Neutrophil (primary cell): ENCODE data around the gene ADAM15.
A peak's percentile ranks its signal among the peaks of the same experiment; 100 is the strongest.

ENCODE experiments used
- H3K27ac ChIP-seq: fragments of 200-600 bp; sonication (generic); 2 replicates; pipeline ENCODE4 v1.5.1; 2016; ENCODE audit warnings: mild to moderate bottlenecking, moderate library complexity
- H3K27me3 ChIP-seq: fragments of 200-600 bp; sonication (generic); 2 replicates; pipeline ENCODE4 v1.6.0; 2016; ENCODE audit warnings: mild to moderate bottlenecking
- H3K36me3 ChIP-seq: fragments of 200-600 bp; sonication (generic); 2 replicates; pipeline ENCODE4 v1.5.1; 2017
- H3K4me1 ChIP-seq, 2 experiments: fragments of 200-600 bp in 1 of 2; sonication (generic) in 1 of 2; 1 replicate in 1 of 2; 2 replicates in 1 of 2; pipeline versions ENCODE4 v1.5.1 to v1.6.1; 2013 to 2016; ENCODE audit warnings: low read depth in 1 of 2, low read length in 1 of 2, mild to moderate bottlenecking in 1 of 2, moderate library complexity in 1 of 2; ENCODE audit not compliant: control insufficient read depth in 1 of 2, insufficient read depth in 1 of 2
- H3K4me3 ChIP-seq, 2 experiments: fragments of 200-600 bp in 1 of 2; sonication (generic) in 1 of 2; 1 replicate in 1 of 2; 2 replicates in 1 of 2; pipeline ENCODE4 v1.5.1; 2013 to 2016; ENCODE audit warnings: low read depth in 1 of 2, low read length in 1 of 2, mild to moderate bottlenecking in 1 of 2, moderate library complexity in 1 of 2
- H3K9me3 ChIP-seq: fragments of 200-600 bp; sonication (generic); 2 replicates; pipeline ENCODE4 v1.5.1; 2016
- TF ChIP-seq, protein P1 (sequence below): fragments of 200-600 bp; sonication (generic); IDR thresholded peaks from 2 replicates; pipeline ENCODE4 v1.5.1; 2016; ENCODE audit warnings: antibody characterized with exemption

ADAM15 gene

DNA sequence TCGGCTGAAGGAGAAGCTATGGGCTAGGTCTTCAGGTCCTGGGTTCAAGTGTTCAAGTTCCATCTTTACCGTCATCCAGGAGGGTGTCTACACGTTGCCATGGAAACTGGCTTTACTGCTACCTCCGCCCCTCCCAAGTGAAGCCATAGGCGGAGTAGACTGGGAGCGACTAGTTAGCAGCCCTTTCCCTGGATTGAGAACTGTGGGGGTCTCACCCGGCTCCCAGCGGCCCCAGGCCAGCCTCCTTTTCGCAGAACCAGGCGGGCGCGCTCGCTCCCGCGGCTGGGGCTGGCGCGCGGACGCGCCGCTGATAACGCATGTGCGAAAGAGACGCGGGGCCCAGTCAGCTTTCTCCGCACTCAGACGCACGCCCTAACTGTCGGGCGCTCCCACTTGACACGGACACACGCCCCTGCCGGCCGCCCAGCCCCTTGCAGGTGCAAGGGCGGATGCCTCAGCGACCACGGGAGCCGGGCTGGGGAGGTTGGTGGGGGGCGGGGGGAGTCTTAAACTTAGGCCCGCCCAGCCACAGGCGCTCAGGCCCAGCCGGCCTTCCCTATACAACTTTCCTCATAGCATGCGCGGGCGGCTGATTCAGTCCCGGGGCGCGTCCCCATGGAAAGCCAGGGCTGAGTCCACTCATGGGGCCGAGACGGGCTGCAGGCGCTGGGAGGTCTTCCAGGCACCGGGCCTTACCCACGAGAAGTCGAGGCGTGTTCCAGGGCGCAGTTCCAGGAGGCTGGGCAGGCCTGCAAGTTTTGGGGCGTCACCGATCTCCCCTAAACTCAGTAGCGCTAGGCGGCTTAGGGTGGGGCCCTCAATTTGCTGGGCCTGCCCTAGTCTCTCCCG, 19.8 kb downstream of the ADAM15 start:
- Histone ChIP-seq H3K36me3 (peaks cover 5% of the 10 kb centered on the region), H3K9me3 (no peaks in the 10 kb centered on the region), H3K27ac (peak overlapping the region; percentile 6), H3K27me3 (peaks cover 79% of the 10 kb centered on the region), H3K4me3 (peak overlapping the region; percentile 44 to 60), H3K4me1 (peaks cover 19 to 21% of the 10 kb centered on the region in 2 experiments)
- TF ChIP-seq, protein P1, sequence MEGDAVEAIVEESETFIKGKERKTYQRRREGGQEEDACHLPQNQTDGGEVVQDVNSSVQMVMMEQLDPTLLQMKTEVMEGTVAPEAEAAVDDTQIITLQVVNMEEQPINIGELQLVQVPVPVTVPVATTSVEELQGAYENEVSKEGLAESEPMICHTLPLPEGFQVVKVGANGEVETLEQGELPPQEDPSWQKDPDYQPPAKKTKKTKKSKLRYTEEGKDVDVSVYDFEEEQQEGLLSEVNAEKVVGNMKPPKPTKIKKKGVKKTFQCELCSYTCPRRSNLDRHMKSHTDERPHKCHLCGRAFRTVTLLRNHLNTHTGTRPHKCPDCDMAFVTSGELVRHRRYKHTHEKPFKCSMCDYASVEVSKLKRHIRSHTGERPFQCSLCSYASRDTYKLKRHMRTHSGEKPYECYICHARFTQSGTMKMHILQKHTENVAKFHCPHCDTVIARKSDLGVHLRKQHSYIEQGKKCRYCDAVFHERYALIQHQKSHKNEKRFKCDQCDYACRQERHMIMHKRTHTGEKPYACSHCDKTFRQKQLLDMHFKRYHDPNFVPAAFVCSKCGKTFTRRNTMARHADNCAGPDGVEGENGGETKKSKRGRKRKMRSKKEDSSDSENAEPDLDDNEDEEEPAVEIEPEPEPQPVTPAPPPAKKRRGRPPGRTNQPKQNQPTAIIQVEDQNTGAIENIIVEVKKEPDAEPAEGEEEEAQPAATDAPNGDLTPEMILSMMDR, result peak; percentile 40

DNA sequence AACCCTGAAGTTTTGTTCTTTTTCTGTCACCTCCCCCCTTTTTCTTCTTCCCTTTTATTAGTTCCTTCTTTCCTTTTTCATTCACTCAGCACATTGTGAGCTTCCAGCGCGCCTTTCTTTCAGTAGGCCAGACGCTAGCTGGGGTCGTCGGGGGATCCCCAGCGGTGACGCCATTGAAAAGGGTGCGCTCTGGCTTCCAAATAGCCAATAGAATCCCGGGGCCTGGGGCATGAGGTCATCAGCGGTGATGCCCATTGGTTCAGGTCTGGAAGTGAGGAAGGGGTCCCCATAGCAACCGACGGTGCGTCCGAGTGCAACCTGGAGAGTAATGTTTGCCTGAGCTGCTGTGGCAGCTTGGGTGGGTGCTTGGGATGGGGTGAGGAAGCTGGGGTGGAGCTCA, 20.6 kb downstream of the ADAM15 start:
- TF ChIP-seq, protein P1, result no peak
- Histone ChIP-seq H3K27me3 (peaks cover 83% of the 10 kb centered on the region), H3K4me3 (peak overlapping the region; percentile 44 to 60), H3K27ac (no peak overlapping the region), H3K36me3 (peaks cover 5% of the 10 kb centered on the region), H3K9me3 (no peaks in the 10 kb centered on the region), H3K4me1 (peaks cover 19 to 21% of the 10 kb centered on the region in 2 experiments)

DNA sequence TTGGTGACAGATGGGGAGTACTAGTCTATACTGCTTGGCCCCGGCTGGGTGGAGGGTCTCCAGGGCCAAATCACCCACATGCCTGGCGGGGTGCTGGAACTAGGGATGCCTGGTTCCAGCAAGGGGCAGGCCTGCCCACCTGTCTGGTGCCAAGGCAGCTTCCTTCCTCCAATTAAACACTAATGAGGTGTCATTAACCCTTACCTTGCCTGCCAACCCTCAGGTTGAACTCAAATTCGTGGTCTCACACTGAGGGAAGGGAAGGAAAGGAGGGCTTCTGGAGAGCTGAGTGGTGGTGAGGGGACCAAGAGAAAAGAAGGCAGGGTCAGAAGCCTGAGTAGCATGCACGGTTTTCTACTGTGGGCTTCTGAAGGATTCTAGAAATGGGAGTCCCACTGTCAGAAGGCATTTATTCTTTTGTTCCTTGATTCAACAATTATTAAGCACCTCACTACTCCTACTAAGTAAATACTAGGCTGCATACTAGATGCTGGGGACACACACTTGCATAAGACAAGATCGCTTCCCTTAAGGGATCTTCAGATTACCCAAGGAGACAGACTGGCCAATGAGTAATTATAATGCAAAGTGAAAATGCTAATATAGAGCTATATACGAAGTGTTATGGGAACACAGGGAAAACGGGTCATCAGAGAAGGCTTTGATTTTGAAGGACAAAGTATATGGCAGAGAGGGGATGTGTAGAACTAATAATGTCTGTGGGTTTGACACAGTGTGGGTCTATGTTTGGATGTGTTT, 21.6 kb downstream of the ADAM15 start:
- H3K9me3 ChIP-seq, result no peaks in the 10 kb centered on the region
- H3K27ac ChIP-seq, result no peak overlapping the region
- TF ChIP-seq, protein P1, result no peak
- H3K4me1 ChIP-seq, result peaks cover 19 to 21% of the 10 kb centered on the region in 2 experiments
- H3K27me3 ChIP-seq, result peaks cover 93% of the 10 kb centered on the region
- no peak overlapping the region for H3K4me3 ChIP-seq
- H3K36me3 ChIP-seq, result peaks cover 5% of the 10 kb centered on the region

DNA sequence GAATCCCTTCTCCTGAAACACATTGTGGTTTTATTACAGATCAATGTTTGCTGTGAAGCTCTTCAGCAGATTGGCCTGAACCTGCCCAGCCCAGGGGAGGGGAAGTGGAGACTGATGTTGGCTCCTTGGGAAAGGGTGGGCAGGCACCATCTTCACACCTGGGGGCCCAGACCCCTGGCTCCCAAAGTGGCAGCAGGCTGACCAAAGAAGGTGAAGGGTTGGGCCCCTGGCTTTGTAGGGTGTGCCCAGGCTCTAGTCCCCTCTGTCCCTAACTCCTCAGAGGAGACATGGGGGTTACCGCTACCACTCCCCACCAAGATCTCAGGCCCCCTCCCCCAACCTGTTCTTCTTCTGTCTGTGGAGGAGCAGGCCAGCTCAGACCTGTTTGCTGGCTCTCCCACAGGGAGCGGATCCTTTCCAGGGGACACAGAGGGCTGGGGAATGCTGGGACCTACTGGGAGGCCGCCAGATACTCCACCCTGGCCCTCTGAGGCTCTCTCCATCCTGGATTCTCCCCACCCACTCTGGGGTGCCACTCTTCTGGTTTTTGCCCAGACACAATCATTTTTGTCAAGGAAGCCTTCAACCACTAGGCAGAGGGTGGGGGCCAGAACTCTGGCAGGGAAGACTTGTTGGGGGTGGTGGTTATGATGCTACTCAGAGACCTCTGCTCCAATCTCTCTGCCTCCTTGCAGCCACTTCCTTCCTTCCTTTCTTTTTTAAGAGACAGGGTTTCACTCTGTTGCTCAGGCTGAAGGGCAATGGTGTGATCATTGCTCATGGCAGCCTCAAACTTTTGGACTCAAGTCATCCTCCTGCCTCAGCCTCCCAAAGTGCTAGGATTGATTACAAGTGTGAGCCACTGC, 22.5 kb downstream of the ADAM15 start:
- peaks cover 5% of the 10 kb centered on the region for H3K36me3 ChIP-seq
- TF ChIP-seq, protein P1, result no peak
- H3K4me3 ChIP-seq, result no peak overlapping the region
- no peak overlapping the region for H3K27ac ChIP-seq
- peaks cover 19 to 23% of the 10 kb centered on the region in 2 experiments for H3K4me1 ChIP-seq
- peaks cover 100% of the 10 kb centered on the region for H3K27me3 ChIP-seq
- H3K9me3 ChIP-seq, result no peaks in the 10 kb centered on the region

DNA sequence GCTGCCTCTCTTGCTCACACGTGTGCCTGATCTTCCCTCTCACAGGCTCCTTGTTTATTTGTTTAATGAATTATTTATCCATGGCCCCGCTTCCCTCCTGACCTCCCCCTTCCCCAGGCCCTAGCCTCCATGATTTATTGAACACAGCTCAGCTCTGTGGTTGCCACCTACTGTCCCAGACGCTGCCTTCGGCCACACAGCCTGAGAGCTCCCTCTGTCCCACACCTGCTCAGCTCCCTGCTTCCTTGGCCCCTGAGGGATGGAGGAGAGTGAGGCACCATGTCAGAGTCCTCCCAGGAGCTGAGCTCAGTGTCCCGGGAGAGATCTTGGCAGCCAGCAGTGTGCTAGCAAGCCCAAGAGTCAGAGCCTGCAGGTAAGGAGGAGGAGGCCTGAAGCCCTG, 24.4 kb downstream of the ADAM15 start:
- Histone ChIP-seq H3K4me1 (peaks cover 26 to 38% of the 10 kb centered on the region in 2 experiments), H3K4me3 (no peak overlapping the region), H3K27me3 (peaks cover 100% of the 10 kb centered on the region), H3K27ac (no peak overlapping the region), H3K9me3 (no peaks in the 10 kb centered on the region), H3K36me3 (no peaks in the 10 kb centered on the region)
- TF ChIP-seq, protein P1, result no peak
